Neuron (in vitro differentiated cells): Measurements from ENCODE around the gene MBTD1.
"Not testable (repeated sequence)": the region's sequence is repeated elsewhere in the genome, so short reads cannot be mapped to it uniquely, and the experiment has no call there.

Source experiments
- H2AFZ ChIP-seq: one replicate; pipeline ENCODE4 v1.6.1; 2013; ENCODE audit warnings: low read depth, mild to moderate bottlenecking, inconsistent platforms, low read length, moderate library complexity
- H3K27me3 ChIP-seq: one replicate; pipeline ENCODE4 v1.6.1; 2013; ENCODE audit warnings: low read length; ENCODE audit not compliant: insufficient read depth
- H3K36me3 ChIP-seq: one replicate; pipeline ENCODE4 v1.6.1; 2013; ENCODE audit warnings: low read length; ENCODE audit not compliant: insufficient read depth
- H3K4me1 ChIP-seq: one replicate; pipeline ENCODE4 v1.6.1; 2013; ENCODE audit warnings: low read length; ENCODE audit not compliant: insufficient read depth
- H3K4me3 ChIP-seq: 2 replicates; pipeline ENCODE4 v1.5.1; 2013; ENCODE audit warnings: mild to moderate bottlenecking, low read length, moderate library complexity
- H3K9me3 ChIP-seq: one replicate; pipeline ENCODE4 v1.6.1; 2013; ENCODE audit warnings: low read length

Gene MBTD1

DNA sequence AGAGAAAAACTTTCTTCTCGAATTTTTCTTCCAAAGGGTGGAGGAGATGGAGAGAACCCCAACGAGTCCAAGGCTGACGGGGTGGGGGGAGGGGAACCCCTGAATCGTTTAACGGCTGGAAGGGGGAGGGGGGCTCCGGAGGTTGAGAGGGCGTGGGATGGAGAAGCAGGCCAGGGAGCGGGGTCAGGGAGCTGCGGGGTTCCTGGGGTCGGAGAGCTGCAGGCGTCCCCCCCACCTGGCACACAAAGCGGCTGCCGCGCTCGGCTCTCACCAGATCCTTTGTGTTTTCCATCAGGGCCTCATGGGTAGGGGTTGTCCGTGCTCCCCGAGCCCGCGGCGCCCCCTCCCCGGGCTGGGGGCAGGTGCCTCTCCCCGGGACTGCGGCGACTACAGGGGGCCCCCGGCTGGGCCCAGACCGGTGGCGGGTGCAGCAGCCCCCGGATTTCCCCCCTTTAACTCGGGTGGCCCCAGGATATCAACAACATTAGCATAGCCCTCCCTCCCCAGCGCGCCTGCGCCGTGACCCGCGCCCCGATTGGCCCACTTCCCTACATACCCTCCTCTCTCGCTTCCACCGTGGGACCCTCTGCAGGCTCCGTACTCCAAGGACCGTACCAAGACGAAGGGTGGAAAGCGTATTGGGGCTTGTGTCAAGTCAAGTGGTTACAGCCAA lies at the start of gene MBTD1:
Gene MBTD1, minus strand, starts transcription at position 486 of the 673 bp plus-strand sequence. CDS start 34,888 bp downstream, outside the sequence.
- H3K27me3 ChIP-seq, result no peaks in the 10 kb centered on the region
- peak within 1 kb of the TSS; percentile 96 for H3K4me3 ChIP-seq
- H3K4me1 ChIP-seq, result peaks cover 35% of the 10 kb centered on the region
- peaks cover 42% of the 10 kb centered on the region for H3K36me3 ChIP-seq
- no peaks in the 10 kb centered on the region for H3K9me3 ChIP-seq
- peak within 1 kb of the TSS; percentile 64 for H2AFZ ChIP-seq

DNA sequence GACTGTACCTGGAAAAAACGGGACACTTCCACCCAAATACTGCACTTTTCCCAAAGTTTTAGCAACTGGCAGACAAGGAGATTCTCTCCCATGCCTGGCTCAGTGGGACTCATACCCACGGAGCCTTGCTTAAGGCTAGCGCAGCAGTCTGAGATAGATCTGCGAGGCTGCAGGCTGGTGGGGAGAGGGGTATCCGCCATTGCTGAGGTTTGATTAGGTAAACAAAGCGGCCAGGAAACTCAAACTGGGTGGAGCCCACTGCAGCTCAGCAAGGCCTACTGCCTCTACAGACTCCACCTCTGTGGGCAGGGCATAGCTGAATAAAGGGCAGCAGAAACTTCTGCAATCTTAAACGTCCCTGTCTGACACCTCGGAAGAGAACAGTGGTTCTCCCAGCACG lies 45.3 kb upstream of the MBTD1 start:
- H3K4me1 ChIP-seq, result no peaks in the 10 kb centered on the region
- no peak overlapping the region for H2AFZ ChIP-seq
- H3K27me3 ChIP-seq, result no peaks in the 10 kb centered on the region
- no peaks in the 10 kb centered on the region for H3K9me3 ChIP-seq
- H3K36me3 ChIP-seq, result no peaks in the 10 kb centered on the region
- H3K4me3 ChIP-seq, result no peak overlapping the region

DNA sequence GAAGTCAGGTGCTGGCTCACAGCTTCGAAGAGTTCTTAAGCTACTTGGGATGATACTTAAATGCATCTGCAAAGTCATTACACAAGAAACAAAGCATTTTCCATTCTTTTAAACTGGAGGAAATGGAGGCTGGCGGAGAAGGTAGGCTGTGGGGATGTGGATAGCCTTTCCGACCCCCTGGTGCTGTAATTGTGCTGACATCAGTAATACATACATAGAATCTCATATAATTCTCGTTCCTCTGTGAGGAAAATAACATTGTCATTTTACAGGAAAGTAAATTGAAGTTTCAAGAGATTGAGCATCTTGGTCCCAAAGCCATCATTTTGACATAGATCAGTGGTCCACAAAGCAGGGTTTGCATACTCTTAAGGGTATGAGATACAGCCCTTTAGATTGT lies 40.0 kb upstream of the MBTD1 start:
- H3K4me1 ChIP-seq, result no peaks in the 10 kb centered on the region
- H3K9me3 ChIP-seq, result no peaks in the 10 kb centered on the region
- H3K36me3 ChIP-seq, result peaks cover 15% of the 10 kb centered on the region
- no peak overlapping the region for H2AFZ ChIP-seq
- no peak overlapping the region for H3K4me3 ChIP-seq
- no peaks in the 10 kb centered on the region for H3K27me3 ChIP-seq

DNA sequence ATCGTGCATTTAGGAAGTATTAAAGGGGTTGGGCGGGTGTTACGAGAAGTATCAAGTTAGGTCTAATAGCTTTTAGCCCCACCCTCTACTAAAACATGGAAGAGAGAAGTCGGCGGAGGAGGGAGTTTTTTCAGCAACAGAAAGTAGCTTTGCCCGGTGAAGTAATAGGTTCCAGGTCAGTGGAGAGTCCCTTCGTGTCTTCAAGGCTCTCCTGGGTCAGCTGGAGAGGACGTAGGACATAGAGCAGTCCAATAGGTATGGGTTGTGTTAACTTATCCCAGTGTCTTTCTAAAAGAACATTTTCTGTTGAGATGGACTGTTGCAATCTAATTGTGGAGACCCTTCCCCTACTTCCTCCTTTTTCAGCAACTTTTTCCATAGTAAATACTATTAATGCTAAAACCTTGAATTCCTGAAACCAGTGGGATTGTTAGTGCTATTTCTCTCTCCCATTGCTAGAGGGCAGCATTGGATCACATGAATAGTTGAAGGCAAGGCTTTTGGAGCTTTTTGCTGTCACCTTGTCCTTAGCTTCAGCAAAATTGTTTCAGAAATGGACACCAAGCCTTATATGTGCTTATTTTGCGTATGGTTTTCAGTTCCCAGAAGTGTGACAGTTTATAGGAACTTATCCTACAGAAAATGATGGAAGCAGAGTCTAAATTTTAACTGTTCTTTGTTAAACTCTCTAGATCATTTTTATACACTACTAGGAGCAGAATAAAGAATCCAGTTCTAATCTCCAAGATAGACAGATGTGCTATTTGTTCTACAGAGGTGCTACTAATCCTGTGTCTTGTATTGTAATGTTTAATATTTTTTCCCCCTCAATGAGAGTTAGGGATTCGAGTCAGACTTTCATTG lies 38.9 kb upstream of the MBTD1 start:
- H3K9me3 ChIP-seq, result no peaks in the 10 kb centered on the region
- no peak overlapping the region for H2AFZ ChIP-seq
- H3K36me3 ChIP-seq, result peaks cover 17% of the 10 kb centered on the region
- H3K4me1 ChIP-seq, result no peaks in the 10 kb centered on the region
- H3K4me3 ChIP-seq, result no peak overlapping the region
- no peaks in the 10 kb centered on the region for H3K27me3 ChIP-seq

DNA sequence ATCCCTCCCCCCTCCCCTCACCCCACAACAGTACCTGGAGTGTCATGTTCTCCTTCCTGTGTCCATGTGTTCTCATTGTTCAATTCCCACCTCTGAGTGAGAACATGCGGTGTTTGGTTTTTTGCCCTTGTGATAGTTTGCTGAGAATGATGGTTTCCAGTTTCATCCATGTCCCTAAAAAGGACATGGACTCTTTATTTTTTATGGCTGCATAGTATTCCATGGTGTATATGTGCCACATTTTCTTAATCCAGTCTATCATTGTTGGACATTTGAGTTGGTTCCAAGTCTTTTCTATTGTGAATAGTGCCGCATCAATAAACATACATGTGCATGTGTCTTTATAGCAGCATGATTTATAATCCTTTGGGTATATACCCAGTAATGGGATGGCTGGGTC lies 34.5 kb upstream of the MBTD1 start:
- not testable (repeated sequence) for H3K4me3 ChIP-seq, H3K4me1 ChIP-seq, H3K27me3 ChIP-seq, H3K9me3 ChIP-seq, H2AFZ ChIP-seq
- H3K36me3 ChIP-seq, result peaks cover 52% of the 10 kb centered on the region

DNA sequence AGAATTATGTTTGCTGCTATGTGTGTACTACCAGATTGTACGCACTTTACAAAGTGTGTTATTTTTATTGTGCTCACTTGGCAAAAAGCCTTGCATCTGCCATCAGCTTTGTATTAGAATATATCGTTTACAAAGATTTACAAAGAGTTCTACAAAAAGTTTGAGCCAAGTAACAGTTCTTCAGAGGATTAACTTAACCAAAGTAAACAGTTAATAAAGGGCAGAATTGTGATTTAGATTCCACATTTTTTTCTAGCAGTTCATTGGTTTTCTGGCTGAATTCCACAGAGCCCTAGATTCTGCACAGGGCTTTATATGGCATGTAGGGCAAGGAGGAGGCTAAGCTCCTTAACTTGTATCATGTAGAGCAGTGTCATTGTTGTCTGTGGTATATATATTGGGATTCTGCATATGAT lies 29.9 kb upstream of the MBTD1 start:
- Histone ChIP-seq H3K9me3 (no peaks in the 10 kb centered on the region), H3K36me3 (peaks cover 75% of the 10 kb centered on the region), H2AFZ (no peak overlapping the region), H3K27me3 (no peaks in the 10 kb centered on the region), H3K4me1 (no peaks in the 10 kb centered on the region), H3K4me3 (no peak overlapping the region)

DNA sequence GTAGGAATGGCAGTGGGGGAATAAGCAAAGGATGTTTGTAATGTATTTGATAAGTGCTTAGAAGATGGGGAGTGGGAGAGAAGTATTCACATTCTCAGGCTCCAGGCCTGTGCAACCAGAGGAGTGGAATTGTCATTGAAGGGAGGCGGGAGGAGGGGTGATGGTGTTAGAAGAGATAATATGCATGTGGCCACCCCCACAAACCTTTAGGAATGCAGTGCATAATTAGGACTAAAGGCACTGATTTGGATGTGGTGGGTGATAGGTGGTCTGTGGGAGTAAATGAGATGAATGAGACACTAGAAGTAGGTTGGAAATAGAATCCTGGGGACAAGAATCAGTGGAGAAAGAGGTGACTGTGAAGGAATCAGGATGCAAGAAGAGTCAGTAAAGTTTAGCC lies 27.6 kb upstream of the MBTD1 start:
- no peaks in the 10 kb centered on the region for H3K9me3 ChIP-seq
- no peak overlapping the region for H2AFZ ChIP-seq
- H3K36me3 ChIP-seq, result peaks cover 77% of the 10 kb centered on the region
- no peaks in the 10 kb centered on the region for H3K4me1 ChIP-seq
- no peaks in the 10 kb centered on the region for H3K27me3 ChIP-seq
- no peak overlapping the region for H3K4me3 ChIP-seq

DNA sequence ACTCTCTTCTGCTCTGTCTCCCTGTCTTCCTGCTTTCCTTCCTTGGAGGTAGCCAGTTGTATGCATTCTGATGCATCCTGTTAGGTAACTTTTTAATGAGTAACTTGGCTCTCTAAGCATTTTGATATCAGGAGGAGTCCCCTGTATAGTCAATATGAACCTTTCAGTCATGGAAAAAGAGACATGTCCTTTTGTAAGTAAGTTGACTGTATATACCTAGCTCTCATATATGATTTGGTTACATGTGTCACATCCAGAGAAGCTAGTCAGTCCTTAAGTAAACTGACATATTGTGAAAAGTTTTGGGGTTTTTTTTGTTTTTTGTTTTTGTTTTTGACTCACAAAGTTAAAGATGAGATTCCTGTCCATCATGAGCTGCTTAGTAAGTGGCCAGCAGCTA lies 19.3 kb upstream of the MBTD1 start:
- H2AFZ ChIP-seq, result no peak overlapping the region
- H3K36me3 ChIP-seq, result peaks cover 76% of the 10 kb centered on the region
- H3K4me1 ChIP-seq, result no peaks in the 10 kb centered on the region
- H3K4me3 ChIP-seq, result no peak overlapping the region
- no peaks in the 10 kb centered on the region for H3K27me3 ChIP-seq
- no peaks in the 10 kb centered on the region for H3K9me3 ChIP-seq

DNA sequence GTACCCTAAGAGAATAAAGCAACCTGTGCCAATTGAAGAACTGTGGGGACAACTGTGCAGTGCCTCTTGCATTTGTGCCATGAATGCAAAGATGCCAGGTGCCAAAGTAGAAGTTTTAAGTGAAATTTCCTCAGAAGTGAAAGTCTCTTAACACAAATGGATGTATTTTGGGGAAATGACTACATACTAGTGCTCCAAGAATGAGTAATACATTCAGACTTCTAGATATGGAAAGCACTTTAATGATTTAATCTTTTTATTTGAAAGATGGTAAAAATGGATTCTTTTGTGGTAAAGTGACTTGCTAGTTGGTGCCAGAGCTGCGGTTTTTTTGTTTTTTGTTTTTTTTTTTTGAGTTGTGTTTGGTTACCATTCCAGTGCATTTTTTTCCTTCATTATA lies 15.5 kb upstream of the MBTD1 start:
- Histone ChIP-seq H3K36me3 (peaks cover 75% of the 10 kb centered on the region), H3K4me3 (no peak overlapping the region), H3K4me1 (no peaks in the 10 kb centered on the region), H3K9me3 (no peaks in the 10 kb centered on the region), H3K27me3 (no peaks in the 10 kb centered on the region), H2AFZ (no peak overlapping the region)

DNA sequence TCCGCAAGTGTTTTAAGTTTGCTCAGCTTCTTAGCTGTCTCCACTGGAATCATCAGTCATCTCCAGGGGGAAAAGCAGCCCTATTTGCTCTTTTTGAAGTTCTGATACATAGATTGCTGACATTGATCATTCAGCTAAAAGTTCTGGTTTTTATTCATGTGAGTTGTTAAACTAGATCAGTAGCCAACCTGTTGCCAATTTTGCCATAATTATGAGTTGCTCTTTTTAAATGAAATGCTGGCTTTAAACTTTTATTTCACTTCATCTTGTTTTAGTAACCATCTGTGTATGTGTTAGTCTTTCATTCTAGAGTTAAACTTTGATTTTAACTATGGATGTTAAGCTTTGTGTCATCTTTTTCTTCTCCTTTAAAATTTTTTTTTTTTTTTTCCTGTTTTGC lies 13.0 kb upstream of the MBTD1 start:
- peaks cover 74% of the 10 kb centered on the region for H3K36me3 ChIP-seq
- H3K27me3 ChIP-seq, result no peaks in the 10 kb centered on the region
- no peaks in the 10 kb centered on the region for H3K4me1 ChIP-seq
- no peak overlapping the region for H2AFZ ChIP-seq
- no peak overlapping the region for H3K4me3 ChIP-seq
- no peaks in the 10 kb centered on the region for H3K9me3 ChIP-seq

DNA sequence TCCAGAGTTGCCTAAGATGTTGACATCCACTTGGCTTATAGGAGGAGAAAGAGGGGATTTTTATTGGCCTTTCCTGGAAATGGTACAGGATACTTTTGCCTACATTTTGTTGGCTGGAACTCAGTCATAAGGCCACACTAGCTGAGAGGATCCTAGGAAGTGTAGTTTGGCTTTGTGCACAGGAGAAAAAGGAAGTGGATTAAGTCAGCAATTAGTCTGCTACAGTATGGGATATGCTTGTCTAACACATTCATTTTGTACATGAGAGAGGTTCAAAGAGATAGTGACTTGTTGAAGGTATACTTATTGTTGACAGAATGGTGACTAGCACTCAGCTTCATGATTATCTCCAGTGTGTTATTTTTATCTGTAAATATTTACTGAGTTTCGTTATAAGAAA lies 10.8 kb upstream of the MBTD1 start:
- Histone ChIP-seq H3K36me3 (peaks cover 74% of the 10 kb centered on the region), H3K9me3 (no peaks in the 10 kb centered on the region), H3K27me3 (no peaks in the 10 kb centered on the region), H2AFZ (no peak overlapping the region), H3K4me1 (no peaks in the 10 kb centered on the region), H3K4me3 (no peak overlapping the region)

DNA sequence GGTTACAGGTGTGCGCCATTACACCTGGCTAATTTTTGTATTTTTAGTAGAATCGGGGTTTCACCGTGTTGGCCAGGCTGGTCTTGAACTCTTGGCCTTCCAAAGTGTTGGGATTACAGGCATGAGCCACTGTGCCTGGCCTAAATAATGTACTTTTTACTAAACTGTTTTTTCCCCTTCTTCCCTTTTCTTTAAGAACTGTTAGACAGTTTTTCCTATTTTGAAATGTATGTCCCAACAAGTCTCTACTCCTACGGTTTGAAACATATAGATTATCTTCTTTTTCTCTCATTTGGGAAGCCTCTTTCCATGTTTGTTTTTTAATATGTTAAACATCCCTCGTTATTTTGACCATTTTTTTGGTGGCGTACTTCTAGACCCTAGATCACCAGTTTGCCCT lies 10.1 kb upstream of the MBTD1 start:
- H3K36me3 ChIP-seq, result peaks cover 76% of the 10 kb centered on the region
- no peak overlapping the region for H2AFZ ChIP-seq
- H3K9me3 ChIP-seq, result no peaks in the 10 kb centered on the region
- H3K27me3 ChIP-seq, result no peaks in the 10 kb centered on the region
- H3K4me3 ChIP-seq, result no peak overlapping the region
- H3K4me1 ChIP-seq, result no peaks in the 10 kb centered on the region

DNA sequence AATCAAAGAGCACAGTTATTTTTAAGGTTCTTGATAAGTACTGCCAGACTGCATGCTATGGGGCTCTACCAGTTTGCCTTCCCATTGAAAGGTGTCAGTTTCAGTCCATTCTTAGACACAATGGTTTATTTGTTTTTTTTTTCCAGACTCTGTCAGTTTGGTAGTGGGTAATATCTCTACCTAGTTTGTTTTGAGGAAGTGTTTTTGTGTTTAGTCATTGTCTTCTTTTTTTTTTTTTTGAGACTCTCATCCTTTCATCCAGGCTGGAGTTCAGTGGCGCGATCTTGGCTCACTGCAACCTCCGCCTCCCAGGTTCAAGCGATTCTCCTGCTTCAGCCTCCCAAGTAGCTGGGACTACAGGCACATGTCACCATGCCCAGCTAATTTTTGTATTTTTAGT lies 4.6 kb upstream of the MBTD1 start:
- H3K36me3 ChIP-seq, result peaks cover 45% of the 10 kb centered on the region
- H3K4me1 ChIP-seq, result peaks cover 11% of the 10 kb centered on the region
- not testable (repeated sequence) for H3K4me3 ChIP-seq, H3K9me3 ChIP-seq, H3K27me3 ChIP-seq, H2AFZ ChIP-seq
